SW 1271 (cell line): ENCODE results near the gene RNF157.

ENCODE experiments used
- DNase-seq, 2 experiments: peaks; one replicate each; lab custom pipeline; 2025; lab: John Stamatoyannopoulos, UW

RNF157 gene

DNA sequence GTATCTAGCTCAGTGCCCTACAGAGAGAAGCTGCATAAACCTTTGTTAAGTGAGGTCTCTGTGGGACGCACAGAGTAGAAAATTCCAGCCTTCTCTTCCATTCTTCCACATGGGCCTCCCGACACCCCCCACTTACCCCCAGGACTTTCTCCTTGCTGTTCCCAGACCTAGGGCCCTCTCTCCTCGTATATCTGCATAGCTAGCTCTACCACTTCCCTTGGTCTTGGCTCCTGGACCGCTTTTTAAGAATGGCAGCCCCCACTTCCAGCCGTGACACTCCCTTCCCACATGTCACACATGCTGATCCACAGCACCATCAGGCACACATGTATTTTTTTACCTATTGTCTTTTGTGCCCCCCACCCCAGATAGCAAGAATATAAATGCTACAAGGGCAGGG lies 82.5 kb downstream of the RNF157 start:
- no peak for DNase-seq

DNA sequence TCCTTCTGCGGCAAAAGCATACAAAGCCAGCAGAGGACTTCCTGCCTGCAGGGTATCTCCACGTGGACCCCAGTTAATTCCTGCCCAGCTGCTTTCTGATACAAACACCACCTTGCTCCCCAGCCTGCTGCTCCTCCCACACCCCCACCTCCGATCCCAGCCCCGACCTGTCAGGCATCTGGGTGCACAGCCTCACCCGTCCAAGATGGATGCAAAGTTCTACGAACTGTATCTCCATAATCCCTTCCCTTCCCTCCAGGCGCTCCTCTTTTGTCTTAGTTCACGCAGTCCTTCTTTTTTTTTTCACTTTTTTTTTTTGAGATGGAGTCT lies 83.7 kb downstream of the RNF157 start:
- no peak for DNase-seq

GRCh38 chr17:76155988-76156661 lies 84.2 kb downstream of the RNF157 start:
- DNase-seq = no peak

DNA sequence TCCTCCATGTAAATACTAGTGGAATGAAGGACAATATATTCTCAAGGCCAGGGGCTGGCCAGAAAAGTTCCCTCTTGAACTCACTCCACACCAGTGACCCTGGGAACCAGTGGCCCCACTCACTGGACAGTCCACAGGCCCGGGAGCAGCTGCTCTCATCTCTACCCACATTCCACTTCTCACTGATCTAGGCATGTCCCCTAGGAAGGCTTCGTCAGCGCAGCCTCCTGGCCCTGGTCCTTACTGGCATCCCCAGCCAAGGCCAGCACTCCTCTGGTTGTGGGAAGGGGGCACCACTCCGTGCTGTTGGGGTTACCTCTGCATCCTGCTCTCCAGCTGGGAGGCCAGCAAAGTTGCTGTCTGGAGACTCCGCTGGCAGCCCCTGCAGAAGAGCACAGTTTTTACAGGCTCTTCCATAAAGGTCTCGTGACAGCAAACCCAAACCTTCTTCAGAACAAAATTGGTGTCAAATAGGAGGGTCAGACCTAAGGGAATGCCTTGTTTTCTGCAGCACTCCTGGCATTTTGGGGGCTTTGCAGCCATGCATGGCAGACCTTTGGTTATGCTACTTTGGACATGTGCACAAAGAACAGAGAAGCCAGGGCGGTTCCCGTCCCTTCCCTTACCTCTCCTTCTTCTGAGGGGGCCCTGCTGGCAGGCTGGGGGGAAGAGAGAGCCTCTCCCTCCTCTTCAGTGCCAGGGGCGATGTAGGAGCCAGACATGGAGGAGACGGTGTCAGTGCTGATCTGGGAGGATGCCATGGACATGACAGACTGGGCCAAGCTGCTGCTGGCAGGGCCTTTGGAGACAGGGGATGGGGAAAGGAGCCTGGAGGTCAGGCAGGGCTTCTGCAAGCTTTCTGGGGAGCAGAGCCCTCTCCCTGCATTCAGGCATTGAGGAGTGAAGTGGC lies 85.1 kb downstream of the RNF157 start:
- no peak for DNase-seq

DNA sequence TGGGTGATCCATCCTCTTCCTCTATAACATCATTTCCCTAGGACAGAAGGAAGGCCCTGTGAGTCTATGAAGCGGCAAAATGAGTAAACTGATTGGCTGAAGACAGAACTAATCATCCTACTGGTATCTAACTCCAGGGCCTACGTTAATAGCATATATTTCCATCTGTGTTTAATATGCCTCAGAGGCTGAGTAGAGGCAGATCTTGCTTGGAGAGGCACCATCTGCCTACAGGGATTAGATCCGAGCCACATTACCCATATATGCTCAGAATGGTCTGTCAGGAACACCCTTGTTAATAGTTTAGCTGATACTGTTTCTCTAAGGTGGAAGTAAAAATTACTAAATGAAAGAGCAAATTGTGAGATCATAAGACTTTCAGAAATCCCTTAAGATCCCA lies 86.0 kb downstream of the RNF157 start:
- no peak for DNase-seq

DNA sequence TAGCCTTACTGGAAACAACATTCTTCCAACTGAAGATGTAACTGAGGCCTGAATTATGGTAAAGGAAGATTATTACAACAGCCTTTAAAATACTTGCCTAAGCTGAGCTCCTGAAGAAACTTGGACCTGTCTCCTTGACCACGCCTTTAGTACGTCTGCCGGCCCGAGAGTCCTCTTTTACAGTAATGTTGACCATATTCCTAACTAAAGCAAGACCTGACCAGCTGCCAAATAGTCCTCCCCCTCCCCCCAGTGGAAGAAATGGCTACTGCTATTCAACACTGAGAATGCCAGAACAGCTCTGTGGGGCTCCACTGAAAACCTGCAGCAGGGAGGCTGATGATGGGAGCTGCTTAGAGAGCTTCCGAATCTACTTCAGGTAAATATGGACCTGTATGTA lies 86.7 kb downstream of the RNF157 start:
- no peak for DNase-seq

GRCh38 chr17:76153202-76153601 lies 87.1 kb downstream of the RNF157 start:
- DNase-seq = no peak

GRCh38 chr17:76152591-76152990 lies 87.7 kb downstream of the RNF157 start:
- no peak for DNase-seq

GRCh38 chr17:76151896-76152454 lies 88.3 kb downstream of the RNF157 start:
- no peak for DNase-seq

DNA sequence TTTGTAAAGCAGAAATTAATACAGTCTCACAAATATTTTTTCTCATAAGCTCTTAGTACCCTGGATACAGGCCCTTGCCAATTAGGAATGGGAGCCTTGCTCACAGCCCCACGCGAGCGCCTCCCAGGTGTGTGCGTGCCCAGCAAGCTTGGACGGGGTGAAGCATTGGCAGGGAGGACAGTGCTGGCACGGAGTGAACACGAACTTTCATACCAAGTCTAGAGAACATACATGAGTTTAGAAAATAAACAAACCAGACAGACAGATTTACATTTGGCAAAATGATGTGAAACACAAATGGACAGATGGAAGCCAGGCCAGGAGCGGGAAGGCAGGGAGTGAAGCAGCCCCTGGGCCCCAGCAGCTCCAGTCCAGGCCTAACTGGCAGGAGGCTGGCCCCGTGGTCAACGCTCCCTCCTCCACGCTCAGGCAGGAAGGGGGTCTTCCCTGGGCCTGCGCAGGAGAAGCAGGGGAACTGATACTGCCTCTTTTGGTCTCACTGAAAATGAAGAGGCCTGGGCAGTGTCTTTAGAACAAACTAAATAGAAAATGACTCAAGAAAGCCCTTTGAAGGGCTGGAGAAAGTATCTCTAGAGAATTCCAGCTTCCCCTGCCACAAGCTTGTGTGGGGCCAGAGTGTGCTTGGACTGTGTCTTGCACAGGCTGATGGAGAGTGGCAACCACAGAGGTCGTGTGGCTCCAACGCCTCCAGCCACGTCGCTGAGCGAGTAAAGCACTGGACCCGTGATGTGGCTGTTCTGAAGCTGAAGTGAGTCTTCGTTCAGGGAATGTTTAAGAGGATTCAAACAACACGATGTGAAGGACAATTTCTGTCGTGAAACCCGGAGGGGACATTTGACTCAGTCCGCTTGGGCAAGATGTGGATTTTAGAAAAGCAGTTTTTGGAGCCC lies 89.3 kb downstream of the RNF157 start:
- no peak for DNase-seq

DNA sequence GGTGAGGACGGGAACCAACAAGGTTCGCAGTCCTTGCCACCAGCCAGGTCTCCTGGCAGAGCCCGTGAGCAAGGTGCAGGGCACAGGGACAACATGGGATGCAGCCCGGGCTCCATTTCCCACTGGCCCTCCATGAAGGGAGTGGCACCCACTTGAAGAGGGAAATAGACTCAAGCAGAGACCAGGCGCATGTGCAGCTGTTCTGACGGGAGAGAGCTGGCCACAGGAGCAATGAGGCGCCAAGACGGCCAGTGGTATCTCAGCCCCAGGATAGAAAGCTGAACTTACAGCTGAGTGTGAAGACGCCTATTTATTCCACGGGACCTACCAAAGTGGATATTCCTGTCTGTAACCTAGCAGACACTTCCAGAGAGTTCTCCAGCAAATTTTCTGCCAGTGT lies 91.1 kb downstream of the RNF157 start:
- DNase-seq = no peak

DNA sequence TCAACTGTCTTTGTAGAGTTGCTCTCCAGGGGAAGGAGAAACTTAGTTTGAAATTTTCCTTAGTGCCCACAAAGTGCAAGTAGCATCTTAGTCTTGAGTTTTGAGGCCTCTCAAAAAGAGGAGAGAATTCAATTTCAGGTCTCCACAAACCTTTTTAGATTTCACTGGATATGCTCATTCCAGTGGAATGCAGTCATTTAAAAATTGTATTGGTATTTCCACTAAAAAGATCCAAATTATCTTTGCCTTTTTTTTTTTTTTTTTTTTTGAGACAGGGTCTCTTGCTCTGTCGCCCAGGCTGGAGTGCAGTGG lies 92.3 kb downstream of the RNF157 start:
- DNase-seq = no peak

DNA sequence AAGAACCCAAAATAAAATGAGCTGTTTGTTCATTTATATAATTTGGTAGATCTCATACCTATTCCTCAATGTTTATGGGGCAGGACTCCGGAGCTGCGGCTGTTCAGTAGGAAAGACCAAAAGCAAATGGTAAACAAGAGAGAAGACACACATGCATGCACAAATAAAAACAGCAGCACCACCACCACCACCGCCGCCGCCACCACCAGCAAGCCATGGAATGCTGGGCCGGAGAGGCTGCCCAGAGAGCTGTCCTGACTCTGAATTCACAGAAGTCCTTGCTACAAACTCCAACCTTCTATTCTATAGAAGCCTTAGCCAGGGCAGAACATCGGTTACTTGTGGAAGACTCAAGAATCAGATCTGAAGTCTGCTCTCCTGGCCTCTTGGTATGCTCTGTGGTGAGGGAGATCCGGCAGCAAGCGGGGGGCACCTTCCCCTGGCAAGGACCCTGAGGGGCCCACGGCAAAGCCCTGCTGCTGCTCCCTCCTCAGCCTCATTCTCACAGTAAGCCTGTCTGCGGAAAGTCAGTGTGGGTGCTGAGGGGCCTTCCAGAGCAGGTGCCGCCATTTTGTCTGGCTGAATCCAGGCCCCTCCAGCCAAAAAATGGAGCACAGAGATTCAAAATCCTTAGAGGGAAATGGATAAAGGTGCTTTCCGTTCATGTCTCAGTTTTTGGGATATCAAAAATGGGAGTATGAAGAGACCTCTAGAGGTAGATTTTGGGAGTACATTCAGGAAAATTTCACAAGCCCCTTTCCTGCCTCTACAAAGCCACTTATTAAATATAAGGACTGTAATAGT lies 92.9 kb downstream of the RNF157 start:
- peak in 1 of 2 experiments; percentile 14 for DNase-seq

GRCh38 chr17:76146053-76146851 lies 94.0 kb downstream of the RNF157 start:
- DNase-seq = no peak

DNA sequence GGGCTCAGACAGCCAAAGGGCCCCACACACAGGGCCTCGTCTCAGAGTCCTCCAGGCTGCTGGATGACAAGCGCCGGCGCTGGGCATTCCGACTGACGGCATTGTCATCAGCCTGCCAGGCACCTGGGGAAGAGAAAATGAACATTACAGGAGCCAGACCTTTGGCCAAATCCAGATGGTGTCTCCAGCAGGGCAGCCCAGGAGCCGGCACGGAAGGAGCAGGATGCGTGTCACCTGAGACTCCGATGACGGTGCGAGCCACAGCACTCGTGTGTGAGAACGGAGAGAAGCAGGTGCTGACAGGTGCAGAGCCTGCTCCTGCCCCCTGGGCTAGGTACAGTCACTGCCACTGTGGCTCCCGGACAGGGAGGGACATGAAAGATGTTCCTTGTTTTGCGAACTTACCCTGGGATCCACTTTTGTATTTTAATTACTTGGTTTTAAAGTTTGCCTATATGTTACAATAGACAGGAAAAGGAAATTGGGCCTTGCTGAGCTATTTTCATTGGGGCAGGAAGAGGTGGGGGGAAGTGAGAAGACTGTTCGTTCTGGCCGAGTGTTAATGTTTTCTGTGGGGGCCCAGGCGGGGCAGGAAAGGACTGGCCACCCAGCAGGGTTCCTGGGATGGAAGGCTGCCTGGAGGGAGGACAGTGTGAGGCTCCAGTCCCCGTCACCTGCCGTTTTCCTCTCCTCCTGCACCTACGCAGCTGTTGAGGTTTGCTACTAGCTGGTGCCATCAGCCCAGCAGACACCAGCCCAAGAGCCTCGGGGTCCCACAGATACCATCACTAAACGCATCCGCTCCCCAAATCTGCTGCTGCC lies 94.9 kb downstream of the RNF157 start:
- no peak for DNase-seq

DNA sequence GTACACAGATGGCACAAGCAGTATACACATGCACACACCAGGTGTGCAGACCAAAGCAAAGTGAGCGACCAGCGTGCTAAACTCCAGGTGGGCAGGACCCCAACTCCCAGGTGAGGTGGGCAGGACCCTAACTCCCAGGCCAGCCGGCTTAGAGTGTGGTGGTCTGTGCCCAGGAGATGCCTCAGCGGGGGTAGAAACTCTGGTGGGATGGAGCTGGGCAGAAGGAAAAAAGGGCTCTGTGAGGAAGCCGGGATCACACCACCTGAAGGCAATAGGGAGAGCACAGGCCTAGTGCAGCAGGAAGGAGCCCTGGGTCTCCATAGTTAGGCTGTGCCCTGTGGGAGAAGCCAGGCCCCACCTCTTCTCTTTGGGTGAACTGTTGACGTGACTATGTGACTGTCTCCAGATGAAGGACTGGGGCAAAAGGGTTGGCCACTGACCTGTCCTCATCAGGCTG lies 97.7 kb downstream of the RNF157 start:
- no peak for DNase-seq

GRCh38 chr17:76142039-76142584 lies 98.2 kb downstream of the RNF157 start:
- no peak for DNase-seq

GRCh38 chr17:76141212-76142038 lies 98.9 kb downstream of the RNF157 start, which contains the start of gene FOXJ1:
TSS of gene FOXJ1 (minus strand) at chr17:76141245. CDS start at chr17:76140395, 850 bp downstream.
- DNase-seq = peak; percentile 52 to 80
